Body of pancreas (tissue), 4 donors: ENCODE results near the gene CD58. TPM values are rescaled to one million over a fixed set of nuclear protein-coding genes. Genes with fewer than 3 reads are reported as not detected.

ENCODE experiments used
- ATAC-seq: fragments of 150-250 bp; one replicate; pipeline ENCODE4 v1.9.1; 2016
- DNase-seq, 4 donors: peaks; one replicate each; pipeline ENCODE4 v3.0.0-alpha.2; 2019
- H3K27ac ChIP-seq, 4 donors: fragments of 200-600 bp; sonication (generic); 1 replicate in 3 of 4; 2 replicates in 1 of 4; pipeline versions ENCODE4 v1.5.1 to v1.6.1; 2016 to 2019; ENCODE audit warnings: mild to moderate bottlenecking in 1 of 4, mixed read lengths in 1 of 4, moderate library complexity in 1 of 4
- H3K27me3 ChIP-seq, 2 donors: fragments of 200-600 bp; sonication (generic); one replicate each; pipeline ENCODE4 v1.6.0; 2016; ENCODE audit warnings: mild to moderate bottlenecking in 1 of 2
- H3K36me3 ChIP-seq, 2 donors: fragments of 200-600 bp; sonication (generic); replicated peaks in 1 of 2; 2 replicates each; pipeline ENCODE4 v1.5.1; 2016; ENCODE audit warnings: low read depth in 2 of 2; ENCODE audit not compliant: insufficient read depth in 1 of 2
- H3K4me1 ChIP-seq: fragments of 200-600 bp; sonication (generic); one replicate; pipeline ENCODE4 v1.6.0; 2016
- H3K4me3 ChIP-seq, 2 donors: fragments of 200-600 bp; sonication (generic); 1 replicate in 1 of 2; 2 replicates in 1 of 2; pipeline ENCODE4 v1.5.1; 2016 to 2019
- H3K9me3 ChIP-seq, 3 donors: fragments of 200-600 bp; sonication (generic); 1 replicate in 2 of 3; 2 replicates in 1 of 3; pipeline ENCODE4 v1.5.1; 2016
- CTCF ChIP-seq, 7 experiments: fragments of 450-650 bp in 4 of 7; fragments of 200-600 bp in 3 of 7; sonication (generic) in 3 of 7; IDR thresholded peaks; one replicate each; pipeline ENCODE4 v1.5.1; 2016 to 2019; ENCODE audit warnings: antibody characterized with exemption in 7 of 7
- POLR2A ChIP-seq, 3 donors: fragments of 450-650 bp; IDR thresholded peaks; one replicate each; pipeline ENCODE4 v1.6.1; 2016; ENCODE audit warnings: antibody characterized with exemption in 3 of 3, mild to moderate bottlenecking in 2 of 3
- WGBS, 2 donors: methylation state at CpG; one replicate each; pipeline ENCODE4 v1.1.5; 2017; 5-methylcytosine and 5-hydroxymethylcytosine counted together
- intact Hi-C: fragments of 100-400 bp; cut with DNase I; formaldehyde crosslinking; loops from one replicate; pipeline ENCODE4 v1.15.1; 2023
- total RNA-seq, 2 donors: library from RNA; depleted of rRNA; stranded (reverse); fragments of >200 nt; gene quantifications; one replicate each; pipeline ENCODE4 v1.1.0, GENCODE V29; 2016

Gene CD58
- total RNA-seq, 2 donors from 2014 or later, result 6.6 to 15.0 TPM

GRCh38 chr1:116546354-116546977 is 24.4 kb downstream of the CD58 start:
- no peaks in the 10 kb centered on the region for H3K9me3 ChIP-seq
- H3K4me1 ChIP-seq, result no peaks in the 10 kb centered on the region
- ATAC-seq, result no peak
- no peak for DNase-seq
- WGBS, 2 donors, result 85 to 88% methylated on average over 4 of the region's 4 CpGs
- H3K27me3 ChIP-seq, result no peaks in the 10 kb centered on the region
- no peak overlapping the region for H3K27ac ChIP-seq
- no peaks in the 10 kb centered on the region for H3K36me3 ChIP-seq
- intact Hi-C loops, result no loop called here
- H3K4me3 ChIP-seq, result no peak overlapping the region
- no peak for TF ChIP-seq POLR2A (IDR thresholded peaks at IDR 0.05)
- TF ChIP-seq CTCF (IDR thresholded peaks at IDR 0.05), result no peak

GRCh38 chr1:116545359-116545705 is 25.5 kb downstream of the CD58 start:
- WGBS, 2 donors, result 86 to 97% methylated on average over 2 of the region's 2 CpGs
- DNase-seq, result no peak
- Histone ChIP-seq H3K36me3 (no peaks in the 10 kb centered on the region), H3K9me3 (no peaks in the 10 kb centered on the region), H3K27ac (no peak overlapping the region), H3K27me3 (no peaks in the 10 kb centered on the region), H3K4me1 (no peaks in the 10 kb centered on the region), H3K4me3 (no peak overlapping the region)
- TF ChIP-seq CTCF (IDR thresholded peaks at IDR 0.05), result no peak
- no peak for TF ChIP-seq POLR2A (IDR thresholded peaks at IDR 0.05)
- ATAC-seq, result no peak
- intact Hi-C loops, result no loop called here

GRCh38 chr1:116544588-116545358 is 26.1 kb downstream of the CD58 start:
- no peak for TF ChIP-seq CTCF (IDR thresholded peaks at IDR 0.05)
- intact Hi-C loops, result no loop called here
- Histone ChIP-seq H3K27ac (no peak overlapping the region), H3K36me3 (no peaks in the 10 kb centered on the region), H3K27me3 (no peaks in the 10 kb centered on the region), H3K4me1 (no peaks in the 10 kb centered on the region), H3K4me3 (no peak overlapping the region), H3K9me3 (no peaks in the 10 kb centered on the region)
- WGBS, 2 donors, result 87 to 89% methylated on average over 8 of the region's 8 CpGs
- DNase-seq, result no peak
- no peak for ATAC-seq

- ATAC-seq (no peak), DNase-seq (no peak)
- Histone ChIP-seq H3K36me3 (no peaks in the 10 kb centered on the region), H3K4me1 (no peaks in the 10 kb centered on the region), H3K9me3 (no peaks in the 10 kb centered on the region), H3K27me3 (no peaks in the 10 kb centered on the region), H3K27ac (no peak overlapping the region), H3K4me3 (no peak overlapping the region)
- TF ChIP-seq CTCF (IDR thresholded peaks at IDR 0.05) (no peak), POLR2A (IDR thresholded peaks at IDR 0.05) (no peak)
- intact Hi-C loops, result no loop called here
Observed at GRCh38 chr1:116540088-116540487, 30.7 kb downstream of the CD58 start.

GRCh38 chr1:116538544-116538943 is 32.3 kb downstream of the CD58 start:
- intact Hi-C loops, result no loop called here
- no peaks in the 10 kb centered on the region for H3K27me3 ChIP-seq
- DNase-seq (no peak), ATAC-seq (no peak)
- 88 to 90% methylated on average over 1 of the region's 1 CpG for WGBS, 2 donors
- TF ChIP-seq POLR2A (IDR thresholded peaks at IDR 0.05), result no peak
- TF ChIP-seq CTCF (IDR thresholded peaks at IDR 0.05), result no peak
- no peak overlapping the region for H3K4me3 ChIP-seq
- no peaks in the 10 kb centered on the region for H3K4me1 ChIP-seq
- no peak overlapping the region for H3K27ac ChIP-seq
- H3K36me3 ChIP-seq, result no peaks in the 10 kb centered on the region
- no peaks in the 10 kb centered on the region for H3K9me3 ChIP-seq
